WTC11 (cell line): Measurements from ENCODE around the gene NUB1. TPM values are rescaled to one million over a fixed set of nuclear protein-coding genes. Genes with fewer than 3 reads are reported as not detected.

Experiments
- ATAC-seq: fragments of 200-7000 bp; cut with Tn5 transposase; 2 replicates; pipeline ENCODE4 v1.10.0; 2021; ENCODE audit warnings: mild to moderate bottlenecking, moderate library complexity
- CTCF ChIA-PET: fragments of 300-600 bp; sonication (Branson Sonifier 250); formaldehyde crosslinking; loops from one replicate; lab custom pipeline; 2021; ENCODE audit warnings: antibody characterized with exemption; lab: Charles Lee
- POLR2A ChIA-PET: fragments of 350-600 bp; sonication (Branson Sonifier 250); formaldehyde crosslinking; loops from one replicate; lab custom pipeline; 2021; ENCODE audit warnings: antibody characterized with exemption; lab: Charles Lee
- DNase-seq: peaks from one replicate; pipeline ENCODE4 v3.0.0; 2021; ENCODE audit warnings: low spot score
- H3K27ac Mint-ChIP-seq: 2 replicates; pipeline ENCODE4 v1.8.0; 2021; ENCODE audit warnings: mixed read lengths
- H3K27me3 Mint-ChIP-seq: 2 replicates; pipeline ENCODE4 v1.8.0; 2021; ENCODE audit warnings: low read depth, mild to moderate bottlenecking, moderate library complexity, mixed read lengths
- H3K36me3 Mint-ChIP-seq: 2 replicates; pipeline ENCODE4 v1.8.0; 2021; ENCODE audit warnings: mixed read lengths
- H3K4me1 Mint-ChIP-seq: 2 replicates; pipeline ENCODE4 v1.8.0; 2022; ENCODE audit warnings: mixed read lengths
- H3K4me3 Mint-ChIP-seq: 2 replicates; pipeline ENCODE4 v1.8.0; 2021; ENCODE audit warnings: mild to moderate bottlenecking, moderate library complexity, mixed read lengths
- H3K9me3 Mint-ChIP-seq: 2 replicates; pipeline ENCODE4 v1.8.0; 2021; ENCODE audit warnings: mixed read lengths
- CTCF ChIP-seq: fragments of 200-600 bp; IDR thresholded peaks from 2 replicates; pipeline ENCODE4 v1.8.0; 2022; ENCODE audit warnings: antibody characterized with exemption
- E2F4 ChIP-seq: sonication (generic); formaldehyde crosslinking; IDR thresholded peaks from 2 replicates; pipeline ENCODE4 v1.8.1; 2022; ENCODE audit warnings: low read depth, mild to moderate bottlenecking, moderate library complexity, missing genetic modification reagents, borderline replicate concordance
- ETV6 ChIP-seq: sonication (generic); formaldehyde crosslinking; IDR thresholded peaks from 2 replicates; pipeline ENCODE4 v1.8.1; 2022; ENCODE audit warnings: mild to moderate bottlenecking, missing genetic modification reagents
- GRHL2 ChIP-seq: fragments of 250-450 bp; sonication (Bioruptor Pico); IDR thresholded peaks from 2 replicates; pipeline ENCODE4 v1.8.0; 2022; ENCODE audit warnings: mild to moderate bottlenecking, moderate library complexity; ENCODE audit not compliant: insufficient replicate concordance, severe bottlenecking
- GTF2I ChIP-seq: fragments of 250-450 bp; sonication (Bioruptor Pico); conservative IDR thresholded peaks from 2 replicates; pipeline ENCODE4 v1.4.0; 2021; ENCODE audit warnings: mild to moderate bottlenecking
- HMGA2 ChIP-seq: fragments of 250-450 bp; sonication (Bioruptor Pico); IDR thresholded peaks from 2 replicates; pipeline ENCODE4 v1.4.0; 2021; ENCODE audit warnings: mild to moderate bottlenecking, moderate library complexity
- JUN ChIP-seq: sonication (generic); formaldehyde crosslinking; IDR thresholded peaks from 2 replicates; pipeline ENCODE4 v1.8.0; 2023; ENCODE audit warnings: mild to moderate bottlenecking, missing genetic modification reagents
- MYBL2 ChIP-seq: sonication (generic); formaldehyde crosslinking; IDR thresholded peaks from 2 replicates; pipeline ENCODE4 v1.8.1; 2023; ENCODE audit warnings: mild to moderate bottlenecking, moderate library complexity, missing genetic modification reagents
- NFYB ChIP-seq: sonication (generic); formaldehyde crosslinking; conservative IDR thresholded peaks from 2 replicates; pipeline ENCODE4 v1.8.0; 2022; ENCODE audit warnings: low read depth, missing genetic modification reagents
- PREB ChIP-seq: sonication (generic); formaldehyde crosslinking; IDR thresholded peaks from 2 replicates; pipeline ENCODE4 v1.8.1; 2022; ENCODE audit warnings: mild to moderate bottlenecking, missing genetic modification reagents, moderate library complexity, borderline replicate concordance
- PRRX2 ChIP-seq: fragments of 250-450 bp; sonication (Bioruptor Pico); IDR thresholded peaks from 2 replicates; pipeline ENCODE4 v1.8.0; 2021; ENCODE audit warnings: mild to moderate bottlenecking
- SMAD4 ChIP-seq: sonication (generic); formaldehyde crosslinking; IDR thresholded peaks from 2 replicates; pipeline ENCODE4 v1.8.0; 2022; ENCODE audit warnings: mild to moderate bottlenecking, missing genetic modification reagents
- SOX15 ChIP-seq: fragments of 250-450 bp; sonication (Bioruptor Pico); IDR thresholded peaks from 2 replicates; pipeline ENCODE4 v1.9.0; 2021; ENCODE audit warnings: mild to moderate bottlenecking
- TCF7 ChIP-seq: sonication (generic); formaldehyde crosslinking; IDR thresholded peaks from 2 replicates; pipeline ENCODE4 v1.8.0; 2022; ENCODE audit warnings: mild to moderate bottlenecking, low read depth, missing genetic modification reagents, moderate library complexity
- TP53 ChIP-seq: sonication (generic); formaldehyde crosslinking; IDR thresholded peaks from 2 replicates; pipeline ENCODE4 v1.8.1; 2023; ENCODE audit warnings: mild to moderate bottlenecking, missing genetic modification reagents
- ZNF138 ChIP-seq: sonication (generic); formaldehyde crosslinking; conservative IDR thresholded peaks from 2 replicates; pipeline ENCODE4 v1.8.1; 2022; ENCODE audit warnings: mild to moderate bottlenecking, moderate library complexity, missing genetic modification reagents
- ZNF232 ChIP-seq: sonication (generic); formaldehyde crosslinking; IDR thresholded peaks from 2 replicates; pipeline ENCODE4 v1.8.0; 2022; ENCODE audit warnings: mild to moderate bottlenecking, missing genetic modification reagents
- ZNF263 ChIP-seq: sonication (generic); formaldehyde crosslinking; IDR thresholded peaks from 2 replicates; pipeline ENCODE4 v1.8.1; 2022; ENCODE audit warnings: low read depth, mild to moderate bottlenecking, moderate library complexity, missing genetic modification reagents
- ZSCAN18 ChIP-seq: fragments of 250-450 bp; sonication (Bioruptor Pico); IDR thresholded peaks from 2 replicates; pipeline ENCODE4 v2.1.2; 2022; ENCODE audit warnings: mild to moderate bottlenecking, moderate library complexity
- total RNA-seq: library from RNA; stranded (reverse); gene quantifications from 3 replicates; pipeline ENCODE4 v1.2.3, GENCODE V29; 2021
- TF ChIP-seq, protein P1 (sequence below): sonication (generic); formaldehyde crosslinking; IDR thresholded peaks from 2 replicates; pipeline ENCODE4 v1.8.1; 2023; ENCODE audit warnings: mild to moderate bottlenecking, missing genetic modification reagents
- TF ChIP-seq, protein P2 (sequence below): sonication (generic); formaldehyde crosslinking; conservative IDR thresholded peaks from 2 replicates; pipeline ENCODE4 v1.8.1; 2022; ENCODE audit warnings: mild to moderate bottlenecking, missing genetic modification reagents
- TF ChIP-seq, protein P3 (sequence below): sonication (generic); formaldehyde crosslinking; IDR thresholded peaks from 2 replicates; pipeline ENCODE4 v1.8.0; 2022; ENCODE audit warnings: mild to moderate bottlenecking, missing genetic modification reagents
- TF ChIP-seq, protein P4 (sequence below): sonication (generic); formaldehyde crosslinking; IDR thresholded peaks from 2 replicates; pipeline ENCODE4 v1.8.0; 2022; ENCODE audit warnings: mild to moderate bottlenecking, missing genetic modification reagents

The NUB1 gene
- total RNA-seq, 1 experiment from 2014 or later = 38.3 TPM

DNA sequence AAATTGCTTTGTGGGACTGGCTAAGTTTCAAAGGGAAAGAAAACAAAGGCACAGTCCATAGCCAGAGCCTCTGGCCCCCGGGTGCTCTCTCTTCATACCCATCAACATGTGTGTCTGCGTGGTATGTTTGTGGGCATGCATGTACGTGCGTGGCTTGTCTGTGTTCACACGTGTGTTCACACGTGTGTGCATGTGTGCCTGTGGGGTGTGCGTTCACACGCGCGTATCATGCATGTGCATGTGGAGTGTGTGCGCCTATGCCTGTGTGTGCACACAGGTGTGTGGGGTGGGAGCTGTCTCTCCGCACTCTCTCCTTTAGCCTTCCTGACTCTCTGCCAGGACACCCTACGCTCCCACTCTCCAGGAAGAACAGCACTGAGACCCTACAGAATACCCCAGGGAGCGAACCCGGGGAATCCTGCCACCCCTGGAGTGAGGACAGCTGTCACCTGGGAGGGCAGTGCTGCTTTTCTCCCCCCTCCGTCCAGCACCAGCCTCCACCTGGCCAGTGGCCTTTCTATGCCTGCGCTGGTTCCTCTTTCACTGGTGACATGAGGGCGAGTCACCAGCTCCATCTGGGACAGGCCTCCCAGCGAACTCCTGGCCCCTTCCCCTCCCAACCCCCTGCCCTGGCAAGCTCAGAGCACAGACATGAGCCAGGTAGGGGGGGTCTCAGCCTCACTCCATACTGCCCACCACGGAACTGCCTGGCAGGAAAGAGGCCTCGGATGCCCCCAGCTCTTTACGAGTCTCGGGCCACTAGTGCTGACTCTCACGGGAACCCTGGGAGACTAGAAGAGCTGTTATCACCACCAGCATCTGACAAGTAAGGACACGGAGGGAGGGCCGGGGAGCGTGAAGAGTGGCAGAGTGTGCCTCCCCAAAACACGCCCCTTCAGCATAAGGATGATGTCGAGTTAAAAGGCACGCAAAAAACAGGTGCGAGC is 51.7 kb downstream of the NUB1 start:
- Mint-ChIP-seq H3K4me1 (peaks cover 9% of the 10 kb centered on the region), H3K9me3 (peaks cover 5% of the 10 kb centered on the region), H3K27ac (peak overlapping the region; percentile 87), H3K36me3 (peaks cover 5% of the 10 kb centered on the region), H3K27me3 (no peaks in the 10 kb centered on the region), H3K4me3 (no peak overlapping the region)
- ATAC-seq = no peak
- TF ChIP-seq ETV6 (CRISPR knock-in tag) (no peak), PRRX2 (CRISPR knock-in tag) (no peak), ZNF138 (CRISPR knock-in tag) (no peak), GRHL2 (CRISPR knock-in tag) (no peak), TCF7 (CRISPR knock-in tag) (no peak), HMGA2 (no peak)
- TF ChIP-seq, protein P1, sequence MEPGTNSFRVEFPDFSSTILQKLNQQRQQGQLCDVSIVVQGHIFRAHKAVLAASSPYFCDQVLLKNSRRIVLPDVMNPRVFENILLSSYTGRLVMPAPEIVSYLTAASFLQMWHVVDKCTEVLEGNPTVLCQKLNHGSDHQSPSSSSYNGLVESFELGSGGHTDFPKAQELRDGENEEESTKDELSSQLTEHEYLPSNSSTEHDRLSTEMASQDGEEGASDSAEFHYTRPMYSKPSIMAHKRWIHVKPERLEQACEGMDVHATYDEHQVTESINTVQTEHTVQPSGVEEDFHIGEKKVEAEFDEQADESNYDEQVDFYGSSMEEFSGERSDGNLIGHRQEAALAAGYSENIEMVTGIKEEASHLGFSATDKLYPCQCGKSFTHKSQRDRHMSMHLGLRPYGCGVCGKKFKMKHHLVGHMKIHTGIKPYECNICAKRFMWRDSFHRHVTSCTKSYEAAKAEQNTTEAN (CRISPR knock-in tag) = no peak
- TF ChIP-seq, protein P2, sequence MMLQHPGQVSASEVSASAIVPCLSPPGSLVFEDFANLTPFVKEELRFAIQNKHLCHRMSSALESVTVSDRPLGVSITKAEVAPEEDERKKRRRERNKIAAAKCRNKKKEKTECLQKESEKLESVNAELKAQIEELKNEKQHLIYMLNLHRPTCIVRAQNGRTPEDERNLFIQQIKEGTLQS (CRISPR knock-in tag) = no peak
- ChIA-PET CTCF (no interaction called here), POLR2A (no interaction called here)
- no peak for DNase-seq

- no peak overlapping the region for H3K4me3 Mint-ChIP-seq
- H3K36me3 Mint-ChIP-seq = peaks cover 13% of the 10 kb centered on the region
- H3K9me3 Mint-ChIP-seq = peaks cover 8% of the 10 kb centered on the region
- POLR2A ChIA-PET = no interaction called here
- no peak overlapping the region for H3K27ac Mint-ChIP-seq
- no peak for ATAC-seq
- H3K27me3 Mint-ChIP-seq = no peaks in the 10 kb centered on the region
- DNase-seq = no peak
- TF ChIP-seq ZSCAN18 (CRISPR knock-in tag) (no peak), SOX15 (CRISPR knock-in tag) (no peak), ZNF263 (CRISPR knock-in tag) (no peak), NFYB (no peak), TP53 (CRISPR knock-in tag) (no peak), E2F4 (no peak), PREB (no peak), GTF2I (CRISPR knock-in tag) (no peak), CTCF (no peak), SMAD4 (CRISPR knock-in tag) (no peak), JUN (CRISPR knock-in tag) (no peak), TCF7 (CRISPR knock-in tag) (no peak), MYBL2 (CRISPR knock-in tag) (no peak), ZNF232 (CRISPR knock-in tag) (no peak)
- TF ChIP-seq, protein P3, sequence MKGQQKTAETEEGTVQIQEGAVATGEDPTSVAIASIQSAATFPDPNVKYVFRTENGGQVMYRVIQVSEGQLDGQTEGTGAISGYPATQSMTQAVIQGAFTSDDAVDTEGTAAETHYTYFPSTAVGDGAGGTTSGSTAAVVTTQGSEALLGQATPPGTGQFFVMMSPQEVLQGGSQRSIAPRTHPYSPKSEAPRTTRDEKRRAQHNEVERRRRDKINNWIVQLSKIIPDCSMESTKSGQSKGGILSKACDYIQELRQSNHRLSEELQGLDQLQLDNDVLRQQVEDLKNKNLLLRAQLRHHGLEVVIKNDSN (CRISPR knock-in tag) = no peak
- TF ChIP-seq, protein P2 (CRISPR knock-in tag) = no peak
- TF ChIP-seq, protein P4, sequence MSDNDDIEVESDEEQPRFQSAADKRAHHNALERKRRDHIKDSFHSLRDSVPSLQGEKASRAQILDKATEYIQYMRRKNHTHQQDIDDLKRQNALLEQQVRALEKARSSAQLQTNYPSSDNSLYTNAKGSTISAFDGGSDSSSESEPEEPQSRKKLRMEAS (CRISPR knock-in tag) = no peak
- CTCF ChIA-PET = interaction anchor here (1.2 kb wide), 1 partner anchor 54 kb away, joined by 4 read pairs; no protein-coding TSS in a partner anchor
- peaks cover 9% of the 10 kb centered on the region for H3K4me1 Mint-ChIP-seq
These were observed 52.7 kb downstream of the NUB1 start for GRCh38 chr7:151394076-151395035.
